ENCODE measurements around the gene STH. TPM values are rescaled to one million over a fixed set of nuclear protein-coding genes. Genes with fewer than 3 reads are reported as not detected.

The STH gene
- total and polyA plus RNA-seq, 9 of the 15 experiments (the other 6 are each of a cell fraction or from before 2014, with no cell fraction given), result not detected

GRCh38 chr17:45975640-45976295 lies 23.3 kb upstream of the STH start (continued):
- TF ChIP-seq SREBF2 (CRISPR knock-in tag; IDR thresholded peaks at IDR 0.05) (no peak), HLTF (IDR thresholded peaks at IDR 0.05) (no peak), NR2F6 (CRISPR knock-in tag; IDR thresholded peaks at IDR 0.05) (no peak), ZNF384 (IDR thresholded peaks at IDR 0.05; ENCODE audit: low read depth, low read length) (no peak), KLF1 (tag; IDR thresholded peaks at IDR 0.05) (no peak)
- TF ChIP-seq, protein P1, sequence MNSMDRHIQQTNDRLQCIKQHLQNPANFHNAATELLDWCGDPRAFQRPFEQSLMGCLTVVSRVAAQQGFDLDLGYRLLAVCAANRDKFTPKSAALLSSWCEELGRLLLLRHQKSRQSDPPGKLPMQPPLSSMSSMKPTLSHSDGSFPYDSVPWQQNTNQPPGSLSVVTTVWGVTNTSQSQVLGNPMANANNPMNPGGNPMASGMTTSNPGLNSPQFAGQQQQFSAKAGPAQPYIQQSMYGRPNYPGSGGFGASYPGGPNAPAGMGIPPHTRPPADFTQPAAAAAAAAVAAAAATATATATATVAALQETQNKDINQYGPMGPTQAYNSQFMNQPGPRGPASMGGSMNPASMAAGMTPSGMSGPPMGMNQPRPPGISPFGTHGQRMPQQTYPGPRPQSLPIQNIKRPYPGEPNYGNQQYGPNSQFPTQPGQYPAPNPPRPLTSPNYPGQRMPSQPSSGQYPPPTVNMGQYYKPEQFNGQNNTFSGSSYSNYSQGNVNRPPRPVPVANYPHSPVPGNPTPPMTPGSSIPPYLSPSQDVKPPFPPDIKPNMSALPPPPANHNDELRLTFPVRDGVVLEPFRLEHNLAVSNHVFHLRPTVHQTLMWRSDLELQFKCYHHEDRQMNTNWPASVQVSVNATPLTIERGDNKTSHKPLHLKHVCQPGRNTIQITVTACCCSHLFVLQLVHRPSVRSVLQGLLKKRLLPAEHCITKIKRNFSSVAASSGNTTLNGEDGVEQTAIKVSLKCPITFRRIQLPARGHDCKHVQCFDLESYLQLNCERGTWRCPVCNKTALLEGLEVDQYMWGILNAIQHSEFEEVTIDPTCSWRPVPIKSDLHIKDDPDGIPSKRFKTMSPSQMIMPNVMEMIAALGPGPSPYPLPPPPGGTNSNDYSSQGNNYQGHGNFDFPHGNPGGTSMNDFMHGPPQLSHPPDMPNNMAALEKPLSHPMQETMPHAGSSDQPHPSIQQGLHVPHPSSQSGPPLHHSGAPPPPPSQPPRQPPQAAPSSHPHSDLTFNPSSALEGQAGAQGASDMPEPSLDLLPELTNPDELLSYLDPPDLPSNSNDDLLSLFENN (IDR thresholded peaks at IDR 0.05; ENCODE audit: low read depth in 2 of 2, low read length in 2 of 2), result no peak

- Histone ChIP-seq H3K4me1 (replicated peaks in 1 of 2; ENCODE audit: control insufficient read depth in 2 of 2, insufficient read depth in 2 of 2, low read length in 2 of 2) (peaks cover 44 to 47% of the 10 kb centered on the region in 2 experiments), H3K9me3 (replicated peaks; ENCODE audit: control insufficient read depth, insufficient read depth, low read depth, low read length) (no peaks in the 10 kb centered on the region), H3K4me3 (no peak overlapping the region), H4K20me1 (replicated peaks; ENCODE audit: control insufficient read depth, insufficient read depth, low read length) (no peaks in the 10 kb centered on the region), H3K36me3 (ENCODE audit: control insufficient read depth, insufficient read depth, low read length) (no peaks in the 10 kb centered on the region), H3K9me1 (ENCODE audit: control insufficient read depth, insufficient read depth, low read length) (peaks cover 3% of the 10 kb centered on the region), H2AFZ (ENCODE audit: low read depth, low read length) (peak overlapping the region; percentile 99), H3K4me2 (ENCODE audit: insufficient read depth, low read length) (peak overlapping the region; percentile 54; the same call in 1 of the 2 replicates), H3K79me2 (ENCODE audit: control insufficient read depth, insufficient read depth, low read length) (no peaks in the 10 kb centered on the region), H3K27me3 (ENCODE audit: control insufficient read depth in 2 of 2, insufficient read depth in 2 of 2, low read length in 2 of 2) (no peaks in the 10 kb centered on the region), H3K27ac (ENCODE audit: extremely low read depth, low read depth, low read length) (peak overlapping the region; percentile 82), H3K9ac (ENCODE audit: insufficient read depth in 1 of 2, low read depth in 2 of 2, low read length in 2 of 2) (peak overlapping the region; percentile 51 to 58; a peak in 2 of 4 replicates)
- DNase-seq (ENCODE audit: extremely low read depth in 1 of 4, low spot score in 3 of 4), result no peak
- no peak for ATAC-seq
- 90% methylated on average over 2 of the region's 2 CpGs for WGBS (ENCODE audit: insufficient coverage, low coverage, missing lambda C conversion rate)
- in situ Hi-C loops (cut with MboI), result loop anchor here (25.0 kb wide), 1 partner anchor 861 kb away; no protein-coding TSS in a partner anchor
- ChIA-PET CTCF (ENCODE audit: low intra/inter-chr PET ratio) (interaction anchor here (0.6 kb wide), 1 partner anchor 153 kb away, joined by 3 read pairs; no protein-coding TSS in a partner anchor), POLR2A (no interaction called here)
- FAIRE-seq, result no peak
- intact Hi-C loops (cut with micrococcal nuclease), result no loop called here
- BruUV-seq (replicated peaks), result no TSS peak
- TF ChIP-seq NFYB (IDR thresholded peaks at IDR 0.05; ENCODE audit: extremely low read depth, insufficient read length) (no peak), ZNF3 (CRISPR knock-in tag; IDR thresholded peaks at IDR 0.05) (no peak), POLR2A (conservative IDR thresholded peaks at IDR 0.05) (no peak), ESRRA (IDR thresholded peaks at IDR 0.05; ENCODE audit: borderline replicate concordance, low read depth) (no peak), ZNF224 (CRISPR knock-in tag; IDR thresholded peaks at IDR 0.05) (no peak), KLF6 (CRISPR knock-in tag; IDR thresholded peaks at IDR 0.05; ENCODE audit: borderline replicate concordance) (no peak), ZNF239 (CRISPR knock-in tag; IDR thresholded peaks at IDR 0.05) (no peak), BRF1 (IDR thresholded peaks at IDR 0.05; ENCODE audit: borderline replicate concordance, extremely low read depth, insufficient read length) (no peak), BCL6 (CRISPR knock-in tag; IDR thresholded peaks at IDR 0.05) (no peak), ZNF431 (CRISPR knock-in tag; IDR thresholded peaks at IDR 0.05) (no peak), ZC3H11A (IDR thresholded peaks at IDR 0.05; ENCODE audit: low read depth, low read length) (no peak)
- TF ChIP-seq, protein P2, sequence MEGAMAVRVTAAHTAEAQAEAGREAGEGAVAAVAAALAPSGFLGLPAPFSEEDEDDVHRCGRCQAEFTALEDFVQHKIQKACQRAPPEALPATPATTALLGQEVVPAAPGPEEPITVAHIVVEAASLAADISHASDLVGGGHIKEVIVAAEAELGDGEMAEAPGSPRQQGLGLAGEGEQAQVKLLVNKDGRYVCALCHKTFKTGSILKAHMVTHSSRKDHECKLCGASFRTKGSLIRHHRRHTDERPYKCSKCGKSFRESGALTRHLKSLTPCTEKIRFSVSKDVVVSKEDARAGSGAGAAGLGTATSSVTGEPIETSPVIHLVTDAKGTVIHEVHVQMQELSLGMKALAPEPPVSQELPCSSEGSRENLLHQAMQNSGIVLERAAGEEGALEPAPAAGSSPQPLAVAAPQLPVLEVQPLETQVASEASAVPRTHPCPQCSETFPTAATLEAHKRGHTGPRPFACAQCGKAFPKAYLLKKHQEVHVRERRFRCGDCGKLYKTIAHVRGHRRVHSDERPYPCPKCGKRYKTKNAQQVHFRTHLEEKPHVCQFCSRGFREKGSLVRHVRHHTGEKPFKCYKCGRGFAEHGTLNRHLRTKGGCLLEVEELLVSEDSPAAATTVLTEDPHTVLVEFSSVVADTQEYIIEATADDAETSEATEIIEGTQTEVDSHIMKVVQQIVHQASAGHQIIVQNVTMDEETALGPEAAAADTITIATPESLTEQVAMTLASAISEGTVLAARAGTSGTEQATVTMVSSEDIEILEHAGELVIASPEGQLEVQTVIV (CRISPR knock-in tag; IDR thresholded peaks at IDR 0.05; ENCODE audit: borderline replicate concordance), result no peak
These were observed 22.7 kb upstream of the STH start for GRCh38 chr17:45976391-45976754.

All from K562 (cell line).